ENCODE data around the gene NKD2. TPM values are rescaled to one million over a fixed set of nuclear protein-coding genes. Genes with fewer than 3 reads are reported as not detected.

Gene NKD2
- polyA plus RNA-seq, 1 of the 3 experiments (the other 2 are of a cell fraction): not detected

GRCh38 chr5:1077026-1077425, 68.4 kb downstream of the NKD2 start:
- WGBS (ENCODE audit: low lambda C conversion rate): 63% methylated on average over 6 of the region's 19 CpGs
- TF ChIP-seq EP300 (IDR thresholded peaks at IDR 0.05; ENCODE audit: borderline replicate concordance in 1 of 2, low read depth in 1 of 2, low read length in 1 of 2) (no peak), JUND (IDR thresholded peaks at IDR 0.05) (no peak), RXRA (IDR thresholded peaks at IDR 0.05; ENCODE audit: borderline replicate concordance, low read depth) (no peak), YY1 (IDR thresholded peaks at IDR 0.05; ENCODE audit: low read depth) (no peak), RCOR1 (IDR thresholded peaks at IDR 0.05; ENCODE audit: low read length) (no peak), RAD21 (IDR thresholded peaks at IDR 0.05; ENCODE audit: low read length) (no peak), NFIC (IDR thresholded peaks at IDR 0.05; ENCODE audit: borderline replicate concordance) (no peak), SMC3 (IDR thresholded peaks at IDR 0.05; ENCODE audit: low read depth, low read length) (no peak)
- CTCF ChIA-PET: interaction anchor here (1.1 to 1.3 kb wide), 2 partner anchors 91 to 97 kb away, joined by 3 to 4 read pairs; no protein-coding TSS in a partner anchor

GRCh38 chr5:1077491-1078020, 69.0 kb downstream of the NKD2 start:
- TF ChIP-seq RFX5 (IDR thresholded peaks at IDR 0.05; ENCODE audit: low read length) (no peak), MEF2A (IDR thresholded peaks at IDR 0.05; ENCODE audit: borderline replicate concordance, low read depth) (no peak), RCOR1 (IDR thresholded peaks at IDR 0.05; ENCODE audit: low read length) (no peak), ELF1 (IDR thresholded peaks at IDR 0.05) (no peak), PBX3 (IDR thresholded peaks at IDR 0.05) (no peak), CTCF (IDR thresholded peaks at IDR 0.05) (no peak), SIN3A (IDR thresholded peaks at IDR 0.05; ENCODE audit: borderline replicate concordance, low read depth, low read length) (no peak), MAX (IDR thresholded peaks at IDR 0.05; ENCODE audit: low read depth) (no peak), EZH2phosphoT487 (IDR thresholded peaks at IDR 0.05; ENCODE audit: borderline replicate concordance, low read depth) (no peak), FOXJ3 (CRISPR knock-in tag; IDR thresholded peaks at IDR 0.05) (no peak), MXI1 (IDR thresholded peaks at IDR 0.05; ENCODE audit: low read depth, low read length) (no peak), POLR2AphosphoS5 (IDR thresholded peaks at IDR 0.05; ENCODE audit: low read depth, low read length) (no peak)
- POLR2A ChIA-PET: no interaction called here

More at GRCh38 chr5:1077026-1077425, 68.4 kb downstream of the NKD2 start:
- Histone ChIP-seq H3K4me3 (ENCODE audit: low read depth in 2 of 2, low read length in 1 of 2) (no peak overlapping the region), H3K9me2 (no peaks in the 10 kb centered on the region), H3K4me2 (no peak overlapping the region), H3K9ac (no peak overlapping the region), H3K27ac (ENCODE audit: low read depth in 2 of 2, low read length in 1 of 2) (no peak overlapping the region), H3K36me3 (replicated peaks in 1 of 2; ENCODE audit: control insufficient read depth in 1 of 2, insufficient read depth in 2 of 2, low read length in 1 of 2) (no peaks in the 10 kb centered on the region), H3K9me3 (no peaks in the 10 kb centered on the region), H3K27me3 (ENCODE audit: insufficient read depth) (no peaks in the 10 kb centered on the region), H4K20me1 (ENCODE audit: insufficient read depth) (no peaks in the 10 kb centered on the region), H3K79me2 (ENCODE audit: insufficient read depth) (no peaks in the 10 kb centered on the region), H3F3A (replicated peaks; ENCODE audit: insufficient read depth) (no peaks in the 10 kb centered on the region), H3K4me1 (ENCODE audit: control insufficient read depth in 1 of 2, insufficient read depth in 2 of 2, low read depth in 1 of 2, low read length in 1 of 2) (no peaks in the 10 kb centered on the region), H2AFZ (ENCODE audit: low read depth) (no peak overlapping the region)
- POLR2A ChIA-PET: no interaction called here
- no peak for DNase-seq

More at GRCh38 chr5:1077491-1078020, 69.0 kb downstream of the NKD2 start:
- no peaks in the 10 kb centered on the region for H3K9me2 ChIP-seq
- H3K36me3 ChIP-seq (replicated peaks in 1 of 2; ENCODE audit: control insufficient read depth in 1 of 2, insufficient read depth in 2 of 2, low read length in 1 of 2): no peaks in the 10 kb centered on the region
- no peak overlapping the region for H3K27ac ChIP-seq (ENCODE audit: low read depth in 2 of 2, low read length in 1 of 2)
- no peaks in the 10 kb centered on the region for H3F3A ChIP-seq (replicated peaks; ENCODE audit: insufficient read depth)
- H3K9ac ChIP-seq: no peak overlapping the region
- CTCF ChIA-PET: interaction anchor here (0.8 to 1.3 kb wide), 3 partner anchors 90 to 97 kb away, joined by 3 to 4 read pairs (median 3); no protein-coding TSS in a partner anchor
- H3K27me3 ChIP-seq (ENCODE audit: insufficient read depth): no peaks in the 10 kb centered on the region
- no peaks in the 10 kb centered on the region for H3K4me1 ChIP-seq (ENCODE audit: control insufficient read depth in 1 of 2, insufficient read depth in 2 of 2, low read depth in 1 of 2, low read length in 1 of 2)
- no peak overlapping the region for H2AFZ ChIP-seq (ENCODE audit: low read depth)
- DNase-seq: no peak
- WGBS (ENCODE audit: low lambda C conversion rate): 87% methylated on average over 9 of the region's 27 CpGs
- H3K4me3 ChIP-seq (ENCODE audit: low read depth in 2 of 2, low read length in 1 of 2): no peak overlapping the region
- no peaks in the 10 kb centered on the region for H4K20me1 ChIP-seq (ENCODE audit: insufficient read depth)
- no peaks in the 10 kb centered on the region for H3K9me3 ChIP-seq
- H3K79me2 ChIP-seq (ENCODE audit: insufficient read depth): no peaks in the 10 kb centered on the region
- no peak overlapping the region for H3K4me2 ChIP-seq
